Activated naive CD8-positive, alpha-beta T cell treated with anti-CD3 and anti-CD28 coated beads, Interleukin-2, amount 50 U/mL, for 24 hours (primary cell): ENCODE results near the gene LRSAM1.

ENCODE experiments used
- ATAC-seq: fragments of 150-1000 bp; cut with Tn5 transposase; one replicate; pipeline ENCODE4 v1.10.0; 2021
- DNase-seq: peaks from one replicate; pipeline ENCODE4 v3.0.0; 2021
- H3K27ac Mint-ChIP-seq: one replicate; pipeline ENCODE4 v1.8.0; 2021; ENCODE audit warnings: mild to moderate bottlenecking, mixed read lengths
- H3K27me3 Mint-ChIP-seq: one replicate; pipeline ENCODE4 v1.8.0; 2021; ENCODE audit warnings: mixed read lengths
- H3K36me3 Mint-ChIP-seq: one replicate; pipeline ENCODE4 v1.8.0; 2021; ENCODE audit warnings: low read depth, mixed read lengths
- H3K4me1 Mint-ChIP-seq: one replicate; pipeline ENCODE4 v1.8.0; 2021; ENCODE audit warnings: mixed read lengths
- H3K4me3 Mint-ChIP-seq: one replicate; pipeline ENCODE4 v1.8.0; 2021; ENCODE audit warnings: mild to moderate bottlenecking, moderate library complexity, mixed read lengths
- H3K9me3 Mint-ChIP-seq: one replicate; pipeline ENCODE4 v1.8.0; 2021; ENCODE audit warnings: mixed read lengths

The LRSAM1 gene

GRCh38 chr9:127534250-127534906 is 83.1 kb downstream of the LRSAM1 start:
- H3K9me3 Mint-ChIP-seq, result no peaks in the 10 kb centered on the region
- no peaks in the 10 kb centered on the region for H3K36me3 Mint-ChIP-seq
- peak; percentile 39 for ATAC-seq
- DNase-seq, result no peak
- H3K27ac Mint-ChIP-seq, result no peak overlapping the region
- no peaks in the 10 kb centered on the region for H3K4me1 Mint-ChIP-seq
- H3K4me3 Mint-ChIP-seq, result no peak overlapping the region
- H3K27me3 Mint-ChIP-seq, result no peaks in the 10 kb centered on the region

- ATAC-seq (no peak), DNase-seq (no peak)
- no peaks in the 10 kb centered on the region for H3K36me3 Mint-ChIP-seq
- no peaks in the 10 kb centered on the region for H3K27me3 Mint-ChIP-seq
- no peak overlapping the region for H3K27ac Mint-ChIP-seq
- H3K4me3 Mint-ChIP-seq, result no peak overlapping the region
- H3K4me1 Mint-ChIP-seq, result no peaks in the 10 kb centered on the region
- no peaks in the 10 kb centered on the region for H3K9me3 Mint-ChIP-seq
Observed at GRCh38 chr9:127534931-127535330, 83.6 kb downstream of the LRSAM1 start.

DNA sequence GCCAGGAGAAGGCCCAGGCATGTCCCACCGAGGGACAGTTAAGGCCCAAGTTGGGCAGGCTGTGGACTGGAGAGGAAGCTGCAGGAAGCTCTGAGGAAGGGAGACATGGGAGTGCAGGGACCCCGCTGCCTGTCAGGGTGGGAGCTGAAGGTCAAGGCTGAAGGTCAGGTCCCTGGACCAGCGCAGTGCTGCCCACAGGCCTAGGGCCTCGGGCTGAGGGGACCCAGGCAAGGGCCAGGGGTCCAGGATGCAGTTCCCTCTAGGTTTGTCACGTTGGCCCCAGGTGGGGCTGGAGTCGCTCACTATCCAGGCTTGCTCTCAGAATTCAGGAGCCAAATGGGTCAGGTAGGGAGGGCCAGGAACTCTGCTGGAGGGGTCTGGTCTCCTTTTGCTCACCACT is 84.1 kb downstream of the LRSAM1 start:
- DNase-seq, result no peak
- ATAC-seq, result no peak
- H3K27ac Mint-ChIP-seq, result no peak overlapping the region
- no peaks in the 10 kb centered on the region for H3K9me3 Mint-ChIP-seq
- no peaks in the 10 kb centered on the region for H3K4me1 Mint-ChIP-seq
- no peak overlapping the region for H3K4me3 Mint-ChIP-seq
- H3K36me3 Mint-ChIP-seq, result no peaks in the 10 kb centered on the region
- H3K27me3 Mint-ChIP-seq, result no peaks in the 10 kb centered on the region

DNA sequence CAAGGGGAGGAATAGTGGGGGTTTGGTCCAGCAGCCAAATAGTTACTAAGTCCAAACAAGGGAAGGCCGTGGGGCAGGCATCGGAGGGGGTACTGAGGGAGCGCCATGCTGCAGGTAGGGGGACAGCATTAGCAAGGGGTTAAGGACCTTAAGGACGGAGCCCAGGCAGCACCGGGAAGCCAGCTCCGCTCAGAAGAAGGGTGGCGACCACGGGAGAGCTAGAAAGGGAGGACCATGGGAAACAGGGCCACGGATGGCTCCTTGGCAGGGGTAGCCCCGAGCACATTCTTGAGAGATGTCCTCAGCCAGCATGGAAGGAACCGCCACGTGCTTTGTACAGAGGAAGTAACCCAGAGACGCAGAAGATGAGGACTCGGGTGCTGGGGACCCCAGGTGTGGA is 84.5 kb downstream of the LRSAM1 start:
- Mint-ChIP-seq H3K9me3 (no peaks in the 10 kb centered on the region), H3K27ac (no peak overlapping the region), H3K4me3 (no peak overlapping the region), H3K4me1 (no peaks in the 10 kb centered on the region), H3K36me3 (no peaks in the 10 kb centered on the region), H3K27me3 (no peaks in the 10 kb centered on the region)
- DNase-seq, result no peak
- ATAC-seq, result no peak

GRCh38 chr9:127536499-127536898 is 85.2 kb downstream of the LRSAM1 start:
- Mint-ChIP-seq H3K36me3 (no peaks in the 10 kb centered on the region), H3K27me3 (no peaks in the 10 kb centered on the region), H3K4me3 (no peak overlapping the region), H3K27ac (no peak overlapping the region), H3K4me1 (no peaks in the 10 kb centered on the region), H3K9me3 (no peaks in the 10 kb centered on the region)
- DNase-seq (no peak), ATAC-seq (no peak)

DNA sequence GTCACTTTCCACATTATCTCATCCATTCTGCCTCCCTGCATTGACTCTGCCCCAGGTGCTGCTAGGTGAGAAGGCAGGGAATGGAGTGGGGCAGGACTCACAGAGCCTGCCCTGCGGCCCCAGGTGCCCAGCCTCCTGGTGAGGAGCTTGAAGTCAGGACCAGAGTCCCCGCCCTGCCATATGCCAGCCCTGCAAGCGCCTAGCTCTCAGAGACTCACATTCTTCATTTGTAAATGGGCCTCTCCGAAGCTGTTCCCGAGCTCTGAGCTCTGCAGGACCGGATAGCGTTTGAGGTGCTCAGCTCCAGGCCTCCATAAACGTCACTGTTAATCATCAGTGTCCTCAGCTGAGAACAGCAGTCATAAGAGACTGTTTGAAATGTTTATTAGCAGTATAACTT is 85.7 kb downstream of the LRSAM1 start:
- Mint-ChIP-seq H3K27ac (no peak overlapping the region), H3K36me3 (no peaks in the 10 kb centered on the region), H3K4me1 (no peaks in the 10 kb centered on the region), H3K9me3 (no peaks in the 10 kb centered on the region), H3K4me3 (no peak overlapping the region), H3K27me3 (no peaks in the 10 kb centered on the region)
- DNase-seq (no peak), ATAC-seq (no peak)

DNA sequence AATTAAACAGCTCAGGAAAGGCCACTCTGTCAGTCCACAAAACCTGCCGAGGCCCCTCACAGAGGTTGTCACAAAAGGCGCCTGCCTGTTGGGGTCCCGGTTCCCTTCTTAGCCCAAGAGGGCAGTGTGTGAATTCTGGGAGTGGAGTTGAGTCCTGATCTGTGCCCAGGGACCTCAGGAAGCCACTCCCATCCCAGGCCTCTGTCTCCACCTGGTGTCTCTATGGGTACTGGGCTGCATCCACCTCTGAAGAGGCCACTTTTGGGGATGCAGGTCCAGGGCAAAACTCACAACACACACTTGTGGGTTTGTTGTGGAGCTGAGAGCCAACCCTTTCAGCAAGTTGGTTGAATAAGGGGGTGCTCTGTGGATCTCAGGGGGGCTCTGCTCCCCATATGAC is 86.5 kb downstream of the LRSAM1 start:
- Mint-ChIP-seq H3K4me3 (no peak overlapping the region), H3K9me3 (no peaks in the 10 kb centered on the region), H3K27ac (no peak overlapping the region), H3K4me1 (no peaks in the 10 kb centered on the region), H3K27me3 (no peaks in the 10 kb centered on the region), H3K36me3 (no peaks in the 10 kb centered on the region)
- DNase-seq (no peak), ATAC-seq (no peak)

DNA sequence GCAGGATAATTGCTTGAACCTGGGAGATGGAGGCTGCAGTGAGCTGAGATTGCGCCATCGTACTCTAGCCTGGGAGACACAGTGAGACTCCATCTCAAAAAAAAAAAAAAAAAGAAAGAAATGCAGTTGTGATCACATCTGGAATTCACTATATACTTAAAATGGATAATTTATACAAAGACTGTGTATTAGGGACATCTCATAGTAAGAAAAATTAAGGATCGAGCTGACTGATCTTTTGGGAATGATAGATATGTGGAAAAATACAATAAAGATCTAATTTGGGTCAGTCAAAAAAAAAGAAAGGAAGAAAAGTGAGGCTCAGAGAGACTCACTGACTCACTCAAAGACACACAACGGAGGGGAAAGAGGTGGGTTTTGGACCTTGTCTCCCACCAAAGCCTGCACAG is 87.5 kb downstream of the LRSAM1 start:
- Mint-ChIP-seq H3K27me3 (no peaks in the 10 kb centered on the region), H3K4me1 (no peaks in the 10 kb centered on the region), H3K36me3 (no peaks in the 10 kb centered on the region), H3K4me3 (no peak overlapping the region), H3K27ac (no peak overlapping the region), H3K9me3 (no peaks in the 10 kb centered on the region)
- ATAC-seq, result no peak
- DNase-seq, result no peak

DNA sequence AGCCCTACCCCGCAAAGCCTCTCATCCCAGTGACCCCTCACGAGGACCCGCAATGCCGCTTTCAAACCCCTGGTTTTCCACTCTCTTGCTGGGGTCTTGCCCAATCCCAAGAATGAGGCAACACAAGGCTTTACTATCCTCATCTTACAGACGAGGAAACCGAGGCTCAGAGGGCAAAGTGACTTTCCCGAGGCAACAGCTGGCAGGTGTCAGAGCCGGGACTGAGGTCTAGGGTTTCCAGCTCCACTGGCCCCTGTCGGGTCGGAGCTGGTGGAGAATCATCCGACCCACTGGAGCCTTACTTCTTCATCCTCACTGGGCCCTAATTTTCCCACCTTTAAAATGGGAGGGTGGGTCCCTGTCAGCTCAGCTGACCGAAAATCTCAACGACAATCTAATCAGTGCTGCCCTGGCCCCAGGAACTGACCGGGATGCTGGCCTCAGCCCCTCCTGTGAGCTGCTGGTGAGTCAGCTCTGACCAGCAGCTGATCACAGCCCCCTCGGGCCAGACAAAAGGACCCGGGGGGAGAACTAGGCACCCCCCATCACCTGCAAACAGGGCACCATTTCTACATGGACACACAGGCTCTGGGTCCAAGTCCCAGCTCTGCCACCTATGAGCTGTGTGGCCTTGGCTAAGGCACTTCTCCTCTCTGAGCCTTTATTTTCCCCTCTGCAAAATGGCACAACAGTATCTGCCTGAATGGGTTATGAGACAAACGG is 88.1 kb downstream of the LRSAM1 start:
- Mint-ChIP-seq H3K9me3 (no peaks in the 10 kb centered on the region), H3K27ac (no peak overlapping the region), H3K36me3 (no peaks in the 10 kb centered on the region)

DNA sequence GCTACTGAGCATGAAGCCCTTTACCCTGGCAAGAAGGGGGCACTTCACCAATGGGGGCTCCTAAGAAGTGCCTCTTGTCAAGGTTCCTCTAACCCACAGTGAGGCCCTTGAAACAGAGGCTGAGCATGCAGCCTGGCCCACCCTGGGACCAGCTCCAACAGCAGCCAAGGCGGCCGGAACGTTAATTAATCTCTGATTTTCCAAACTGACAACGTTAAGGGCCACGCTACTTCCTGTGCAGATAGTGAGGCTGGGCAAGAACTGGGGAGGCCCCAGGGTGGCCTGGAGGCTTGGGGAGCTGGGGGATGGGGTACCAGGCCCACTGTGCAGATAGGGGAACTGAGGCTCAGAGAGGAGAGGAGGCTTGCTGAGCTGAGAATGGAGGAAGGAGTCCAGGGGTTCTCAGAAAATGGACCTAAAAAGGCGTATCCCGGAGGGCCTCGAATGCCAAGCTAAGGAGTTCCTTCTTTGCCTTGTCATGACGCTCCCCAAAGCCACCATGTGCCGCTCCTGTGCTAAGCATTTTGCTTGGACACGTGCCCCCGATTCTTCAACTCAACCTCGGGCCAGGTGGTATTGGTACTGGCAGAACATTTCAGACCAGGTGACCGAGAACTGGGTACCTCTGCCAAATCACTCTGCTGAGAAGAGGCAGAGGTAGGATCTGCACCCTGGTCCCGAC is 88.8 kb downstream of the LRSAM1 start:
- DNase-seq, result no peak
- Mint-ChIP-seq H3K4me1 (no peaks in the 10 kb centered on the region), H3K27me3 (no peaks in the 10 kb centered on the region), H3K36me3 (no peaks in the 10 kb centered on the region), H3K9me3 (no peaks in the 10 kb centered on the region), H3K27ac (no peak overlapping the region), H3K4me3 (no peak overlapping the region)
- no peak for ATAC-seq

More for the DNA sequence above, 88.1 kb downstream of the LRSAM1 start:
- ATAC-seq (no peak), DNase-seq (no peak)
- H3K27me3 Mint-ChIP-seq, result no peaks in the 10 kb centered on the region
- H3K4me3 Mint-ChIP-seq, result no peak overlapping the region
- no peaks in the 10 kb centered on the region for H3K4me1 Mint-ChIP-seq

DNA sequence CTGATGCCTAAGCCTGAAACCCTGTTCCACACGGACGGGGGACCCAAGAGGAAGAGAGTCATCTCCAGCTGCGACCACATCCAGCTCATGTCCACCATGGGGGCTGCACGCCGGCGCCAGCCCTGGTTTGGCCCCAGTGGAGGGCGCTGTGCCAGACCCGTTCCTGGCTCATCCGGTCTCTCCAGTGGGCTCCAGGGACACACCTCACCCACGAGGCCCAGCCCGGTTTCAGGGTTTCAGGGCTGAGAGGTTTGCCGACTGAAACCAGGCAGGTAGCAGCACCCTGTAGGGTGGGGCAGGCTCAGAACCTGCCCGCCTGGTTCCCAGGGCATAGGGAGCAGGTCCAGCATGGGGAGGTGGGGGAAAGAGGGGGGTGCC is 89.3 kb downstream of the LRSAM1 start:
- no peaks in the 10 kb centered on the region for H3K27me3 Mint-ChIP-seq
- H3K9me3 Mint-ChIP-seq, result no peaks in the 10 kb centered on the region
- ATAC-seq (no peak), DNase-seq (no peak)
- no peaks in the 10 kb centered on the region for H3K4me1 Mint-ChIP-seq
- H3K36me3 Mint-ChIP-seq, result no peaks in the 10 kb centered on the region
- H3K27ac Mint-ChIP-seq, result no peak overlapping the region
- H3K4me3 Mint-ChIP-seq, result no peak overlapping the region

- Mint-ChIP-seq H3K4me3 (no peak overlapping the region), H3K36me3 (no peaks in the 10 kb centered on the region), H3K9me3 (no peaks in the 10 kb centered on the region), H3K4me1 (peaks cover 2% of the 10 kb centered on the region), H3K27me3 (no peaks in the 10 kb centered on the region), H3K27ac (no peak overlapping the region)
- ATAC-seq, result no peak
- DNase-seq, result no peak
Observed at GRCh38 chr9:127541176-127541575, 89.9 kb downstream of the LRSAM1 start.

DNA sequence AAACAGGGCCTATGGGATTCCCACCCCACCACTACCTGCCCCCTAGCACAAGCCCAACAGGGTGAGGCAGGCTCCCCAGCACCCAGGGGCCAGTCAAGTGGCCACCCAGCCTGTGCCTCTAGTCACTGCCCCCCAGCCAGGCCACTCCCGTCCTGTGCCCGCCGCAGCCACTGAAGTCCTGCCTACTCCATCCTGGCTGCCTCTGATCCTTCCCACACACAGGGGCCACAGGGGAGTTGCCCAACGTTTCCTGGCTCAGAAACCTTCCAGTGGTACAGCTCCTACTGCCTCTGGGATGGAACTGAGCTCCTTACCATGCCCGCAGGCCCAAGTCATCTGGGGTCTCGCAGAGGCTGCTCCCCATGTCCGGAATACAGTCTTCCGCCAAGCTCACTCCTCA is 90.6 kb downstream of the LRSAM1 start:
- peaks cover 2% of the 10 kb centered on the region for H3K4me1 Mint-ChIP-seq
- no peaks in the 10 kb centered on the region for H3K9me3 Mint-ChIP-seq
- H3K4me3 Mint-ChIP-seq, result no peak overlapping the region
- DNase-seq (no peak), ATAC-seq (no peak)
- no peaks in the 10 kb centered on the region for H3K36me3 Mint-ChIP-seq
- H3K27me3 Mint-ChIP-seq, result no peaks in the 10 kb centered on the region
- H3K27ac Mint-ChIP-seq, result no peak overlapping the region

GRCh38 chr9:127543221-127543620 is 91.9 kb downstream of the LRSAM1 start:
- H3K4me3 Mint-ChIP-seq, result no peak overlapping the region
- ATAC-seq (no peak), DNase-seq (no peak)
- no peak overlapping the region for H3K27ac Mint-ChIP-seq
- no peaks in the 10 kb centered on the region for H3K9me3 Mint-ChIP-seq
- H3K4me1 Mint-ChIP-seq, result peaks cover 2% of the 10 kb centered on the region
- H3K27me3 Mint-ChIP-seq, result no peaks in the 10 kb centered on the region
- no peaks in the 10 kb centered on the region for H3K36me3 Mint-ChIP-seq

- ATAC-seq (no peak), DNase-seq (no peak)
- H3K36me3 Mint-ChIP-seq, result no peaks in the 10 kb centered on the region
- peaks cover 2% of the 10 kb centered on the region for H3K4me1 Mint-ChIP-seq
- H3K9me3 Mint-ChIP-seq, result no peaks in the 10 kb centered on the region
- H3K4me3 Mint-ChIP-seq, result no peak overlapping the region
- no peaks in the 10 kb centered on the region for H3K27me3 Mint-ChIP-seq
- no peak overlapping the region for H3K27ac Mint-ChIP-seq
Observed at GRCh38 chr9:127543973-127544533, 92.7 kb downstream of the LRSAM1 start.
